Measurements from ENCODE around the gene NEK10. TPM values are rescaled to one million over a fixed set of nuclear protein-coding genes. Genes with fewer than 3 reads are reported as not detected.

NEK10 gene
- total and polyA plus RNA-seq, 2 donors (not counting 3 experiments of a cell fraction or from before 2014, with no cell fraction given): 0.32 to 5.0 TPM

DNA sequence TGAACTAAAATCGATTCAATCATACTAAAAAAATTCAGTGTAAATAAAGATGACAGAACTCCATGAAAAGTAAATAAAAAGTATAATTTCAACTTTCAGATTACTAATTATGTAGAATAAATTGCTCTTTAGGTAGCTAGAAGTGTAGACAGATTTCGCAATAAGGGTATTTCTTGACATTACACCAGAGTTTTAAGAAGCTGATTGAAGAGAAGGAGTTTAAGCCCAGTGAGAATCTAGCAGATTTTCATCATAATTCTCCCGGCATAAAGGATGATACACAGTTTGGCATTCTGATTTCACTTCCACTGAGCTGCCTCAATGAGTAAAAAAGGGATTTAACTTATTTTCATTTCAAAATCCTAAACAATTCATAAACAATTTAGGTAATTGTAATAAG is 259.2 kb downstream of the NEK10 start:
- Histone ChIP-seq H3K4me1 (ENCODE audit: control insufficient read depth, extremely low read depth, insufficient read depth, low read length) (no peaks in the 10 kb centered on the region), H3K9me1 (replicated peaks; ENCODE audit: control insufficient read depth, extremely low read depth, insufficient read depth, low read length) (no peaks in the 10 kb centered on the region), H3K27me3 (ENCODE audit: control insufficient read depth in 2 of 2, insufficient read depth in 2 of 2, low read length in 2 of 2) (peaks cover 0 to 2% of the 10 kb centered on the region in 2 experiments), H3K36me3 (ENCODE audit: control insufficient read depth in 2 of 2, extremely low read depth in 1 of 2, insufficient read depth in 2 of 2, low read length in 2 of 2) (no peaks in the 10 kb centered on the region), H3K79me2 (ENCODE audit: control insufficient read depth, insufficient read depth, low read length) (no peaks in the 10 kb centered on the region), H3K4me2 (ENCODE audit: insufficient read depth, low read length) (no peak overlapping the region), H4K20me1 (replicated peaks; ENCODE audit: control insufficient read depth, extremely low read depth, insufficient read depth, low read length) (no peaks in the 10 kb centered on the region), H3K9me3 (replicated peaks; ENCODE audit: control insufficient read depth, insufficient read depth, low read length) (no peaks in the 10 kb centered on the region), H3K9ac (replicated peaks; ENCODE audit: extremely low read depth, insufficient read depth, low read length) (no peak overlapping the region), H3K27ac (ENCODE audit: insufficient read depth, low read depth, low read length) (no peak overlapping the region), H2AFZ (ENCODE audit: low read depth, low read length) (no peak overlapping the region), H3K4me3 (replicated peaks in 1 of 3; ENCODE audit: insufficient read depth in 1 of 3, low read depth in 1 of 3, low read length in 3 of 3) (no peak overlapping the region)
- intact Hi-C loops (cut with micrococcal nuclease): no loop called here
- dilution Hi-C loops (cut with MboI; ENCODE audit: extremely low pct_ligation_motif_present, low sequenced_read_pairs): no loop called here
- DNase-seq (ENCODE audit: low read depth, low spot score) (no peak), FAIRE-seq (no peak)
- TF ChIP-seq, protein P1, sequence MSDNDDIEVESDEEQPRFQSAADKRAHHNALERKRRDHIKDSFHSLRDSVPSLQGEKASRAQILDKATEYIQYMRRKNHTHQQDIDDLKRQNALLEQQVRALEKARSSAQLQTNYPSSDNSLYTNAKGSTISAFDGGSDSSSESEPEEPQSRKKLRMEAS (IDR thresholded peaks at IDR 0.05; ENCODE audit: insufficient read depth, insufficient read length): no peak
- TF ChIP-seq POLR2AphosphoS5 (IDR thresholded peaks at IDR 0.05; ENCODE audit: insufficient read depth, low read depth, low read length): no peak
- TF ChIP-seq, protein P2, sequence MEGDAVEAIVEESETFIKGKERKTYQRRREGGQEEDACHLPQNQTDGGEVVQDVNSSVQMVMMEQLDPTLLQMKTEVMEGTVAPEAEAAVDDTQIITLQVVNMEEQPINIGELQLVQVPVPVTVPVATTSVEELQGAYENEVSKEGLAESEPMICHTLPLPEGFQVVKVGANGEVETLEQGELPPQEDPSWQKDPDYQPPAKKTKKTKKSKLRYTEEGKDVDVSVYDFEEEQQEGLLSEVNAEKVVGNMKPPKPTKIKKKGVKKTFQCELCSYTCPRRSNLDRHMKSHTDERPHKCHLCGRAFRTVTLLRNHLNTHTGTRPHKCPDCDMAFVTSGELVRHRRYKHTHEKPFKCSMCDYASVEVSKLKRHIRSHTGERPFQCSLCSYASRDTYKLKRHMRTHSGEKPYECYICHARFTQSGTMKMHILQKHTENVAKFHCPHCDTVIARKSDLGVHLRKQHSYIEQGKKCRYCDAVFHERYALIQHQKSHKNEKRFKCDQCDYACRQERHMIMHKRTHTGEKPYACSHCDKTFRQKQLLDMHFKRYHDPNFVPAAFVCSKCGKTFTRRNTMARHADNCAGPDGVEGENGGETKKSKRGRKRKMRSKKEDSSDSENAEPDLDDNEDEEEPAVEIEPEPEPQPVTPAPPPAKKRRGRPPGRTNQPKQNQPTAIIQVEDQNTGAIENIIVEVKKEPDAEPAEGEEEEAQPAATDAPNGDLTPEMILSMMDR (IDR thresholded peaks at IDR 0.05; ENCODE audit: extremely low read depth in 1 of 2, insufficient read depth in 1 of 2, low read depth in 1 of 2, low read length in 2 of 2): no peak
- POLR2A ChIA-PET: no interaction called here
- CTCF ChIA-PET: no interaction called here
- BruUV-seq (replicated peaks): no TSS peak

DNA sequence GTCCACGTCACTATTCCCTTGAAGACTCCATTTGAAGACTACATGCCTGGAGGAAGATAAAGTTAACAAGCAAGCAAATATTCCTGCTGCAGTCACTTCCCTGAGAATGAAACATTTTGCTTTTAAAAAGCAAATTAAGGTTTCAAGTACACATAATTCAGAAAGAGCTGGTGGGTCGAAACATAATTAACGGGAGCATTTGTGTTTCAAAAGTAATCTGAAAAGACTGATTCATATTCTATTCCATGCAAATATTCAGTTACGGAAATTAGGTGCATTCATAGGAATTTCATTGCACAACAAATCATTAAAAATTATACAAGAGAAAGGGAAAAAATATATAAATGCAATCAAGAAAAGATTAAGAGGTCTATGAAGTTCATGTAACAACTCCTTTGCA is 260.9 kb downstream of the NEK10 start:
- Histone ChIP-seq H4K20me1 (replicated peaks; ENCODE audit: control insufficient read depth, extremely low read depth, insufficient read depth, low read length) (no peaks in the 10 kb centered on the region), H3K27me3 (ENCODE audit: control insufficient read depth in 2 of 2, insufficient read depth in 2 of 2, low read length in 2 of 2) (peaks cover 0 to 2% of the 10 kb centered on the region in 2 experiments), H3K4me1 (ENCODE audit: control insufficient read depth, extremely low read depth, insufficient read depth, low read length) (no peaks in the 10 kb centered on the region), H2AFZ (ENCODE audit: low read depth, low read length) (no peak overlapping the region), H3K9me1 (replicated peaks; ENCODE audit: control insufficient read depth, extremely low read depth, insufficient read depth, low read length) (no peaks in the 10 kb centered on the region), H3K79me2 (ENCODE audit: control insufficient read depth, insufficient read depth, low read length) (no peaks in the 10 kb centered on the region), H3K4me3 (replicated peaks in 1 of 3; ENCODE audit: insufficient read depth in 1 of 3, low read depth in 1 of 3, low read length in 3 of 3) (no peak overlapping the region), H3K27ac (ENCODE audit: insufficient read depth, low read depth, low read length) (no peak overlapping the region), H3K9ac (replicated peaks; ENCODE audit: extremely low read depth, insufficient read depth, low read length) (no peak overlapping the region), H3K4me2 (ENCODE audit: insufficient read depth, low read length) (no peak overlapping the region), H3K36me3 (ENCODE audit: control insufficient read depth in 2 of 2, extremely low read depth in 1 of 2, insufficient read depth in 2 of 2, low read length in 2 of 2) (no peaks in the 10 kb centered on the region), H3K9me3 (replicated peaks; ENCODE audit: control insufficient read depth, insufficient read depth, low read length) (no peaks in the 10 kb centered on the region)
- FAIRE-seq: no peak
- no peak for DNase-seq (ENCODE audit: low read depth, low spot score)
- no TSS peak for BruUV-seq (replicated peaks)
- ChIA-PET POLR2A (no interaction called here), CTCF (no interaction called here)
- TF ChIP-seq POLR2A (IDR thresholded peaks at IDR 0.05; ENCODE audit: low read depth, low read length) (no peak), GATA2 (IDR thresholded peaks at IDR 0.05; ENCODE audit: insufficient read depth, insufficient read length, low read depth, low read length) (no peak), EZH2 (IDR thresholded peaks at IDR 0.05; ENCODE audit: borderline replicate concordance, low read depth, low read length, severe bottlenecking) (no peak), JUN (IDR thresholded peaks at IDR 0.05; ENCODE audit: borderline replicate concordance, insufficient read depth, insufficient read length, low read depth) (no peak), MYC (IDR thresholded peaks at IDR 0.05; ENCODE audit: low read depth, low read length) (no peak), FOS (IDR thresholded peaks at IDR 0.05; ENCODE audit: borderline replicate concordance, insufficient read depth, low read length) (no peak), POLR2AphosphoS5 (IDR thresholded peaks at IDR 0.05; ENCODE audit: insufficient read depth, low read depth, low read length) (no peak)
- TF ChIP-seq, protein P1 (IDR thresholded peaks at IDR 0.05; ENCODE audit: insufficient read depth, insufficient read length): no peak
- TF ChIP-seq, protein P2 (IDR thresholded peaks at IDR 0.05; ENCODE audit: extremely low read depth in 1 of 2, insufficient read depth in 1 of 2, low read depth in 1 of 2, low read length in 2 of 2): no peak
- dilution Hi-C loops (cut with MboI; ENCODE audit: extremely low pct_ligation_motif_present, low sequenced_read_pairs): no loop called here
- intact Hi-C loops (cut with micrococcal nuclease): no loop called here
